Prostate gland (tissue), 2 donors: ENCODE results near the gene IL11.

ENCODE experiments used
- CTCF ChIP-seq, 4 experiments: fragments of 200-600 bp in 2 of 4; fragments of 450-650 bp in 2 of 4; sonication (generic) in 2 of 4; IDR thresholded peaks; 1 replicate in 3 of 4; 2 replicates in 1 of 4; pipeline ENCODE4 v1.5.1; 2016 to 2019; ENCODE audit warnings: antibody characterized with exemption in 4 of 4, mild to moderate bottlenecking in 2 of 4, moderate library complexity in 2 of 4
- POLR2AphosphoS5 ChIP-seq: sonication (generic); formaldehyde crosslinking; IDR thresholded peaks from one replicate; pipeline ENCODE4 v1.6.1; 2017; ENCODE audit warnings: antibody characterized with exemption

DNA sequence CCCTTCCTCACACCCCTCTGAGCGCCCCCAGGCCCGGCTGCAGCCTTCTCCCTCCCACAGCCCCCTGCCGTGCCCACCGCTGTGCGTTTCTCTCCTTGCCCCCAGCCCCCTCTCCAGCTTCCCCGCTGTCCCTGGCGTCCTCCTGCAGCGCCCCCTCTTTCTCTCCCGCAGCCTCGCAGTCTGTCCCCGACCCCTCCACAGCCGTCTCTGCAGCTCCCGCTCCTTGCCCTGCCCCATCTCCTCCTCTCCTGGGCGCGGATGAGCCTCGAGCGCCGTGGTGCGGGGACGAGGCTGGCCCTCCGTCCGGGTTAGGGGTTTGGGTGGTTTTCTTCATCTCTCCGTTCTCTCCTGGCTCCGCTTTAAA is 29.5 kb downstream of the IL11 start:
- TF ChIP-seq POLR2AphosphoS5 = no peak
- TF ChIP-seq CTCF (IDR thresholded peaks at IDR 0.05) = peak in 2 of 4 experiments; percentile 9 to 19
